ENCODE measurements around the gene FKBP14.

FKBP14 gene

GRCh38 chr7:29976673-29977415, 49.7 kb downstream of the FKBP14 start:
- Histone ChIP-seq H3K27me3 (no peaks in the 10 kb centered on the region), H3K4me3 (ENCODE audit: low read depth, low read length) (no peak overlapping the region), H3K36me3 (peaks cover 15% of the 10 kb centered on the region), H3K9me3 (no peaks in the 10 kb centered on the region), H3K4me1 (peaks cover 4% of the 10 kb centered on the region; the same call in 1 of the 2 replicates)
- TF ChIP-seq, protein P1, sequence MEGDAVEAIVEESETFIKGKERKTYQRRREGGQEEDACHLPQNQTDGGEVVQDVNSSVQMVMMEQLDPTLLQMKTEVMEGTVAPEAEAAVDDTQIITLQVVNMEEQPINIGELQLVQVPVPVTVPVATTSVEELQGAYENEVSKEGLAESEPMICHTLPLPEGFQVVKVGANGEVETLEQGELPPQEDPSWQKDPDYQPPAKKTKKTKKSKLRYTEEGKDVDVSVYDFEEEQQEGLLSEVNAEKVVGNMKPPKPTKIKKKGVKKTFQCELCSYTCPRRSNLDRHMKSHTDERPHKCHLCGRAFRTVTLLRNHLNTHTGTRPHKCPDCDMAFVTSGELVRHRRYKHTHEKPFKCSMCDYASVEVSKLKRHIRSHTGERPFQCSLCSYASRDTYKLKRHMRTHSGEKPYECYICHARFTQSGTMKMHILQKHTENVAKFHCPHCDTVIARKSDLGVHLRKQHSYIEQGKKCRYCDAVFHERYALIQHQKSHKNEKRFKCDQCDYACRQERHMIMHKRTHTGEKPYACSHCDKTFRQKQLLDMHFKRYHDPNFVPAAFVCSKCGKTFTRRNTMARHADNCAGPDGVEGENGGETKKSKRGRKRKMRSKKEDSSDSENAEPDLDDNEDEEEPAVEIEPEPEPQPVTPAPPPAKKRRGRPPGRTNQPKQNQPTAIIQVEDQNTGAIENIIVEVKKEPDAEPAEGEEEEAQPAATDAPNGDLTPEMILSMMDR (IDR thresholded peaks at IDR 0.05; ENCODE audit: low read depth, low read length) = no peak
- DNase-seq = no peak

- H3K4me1 ChIP-seq = peaks cover 4% of the 10 kb centered on the region; the same call in 1 of the 2 replicates
- no peaks in the 10 kb centered on the region; the same call in 1 of the 2 replicates for H3K9me3 ChIP-seq
- H3K36me3 ChIP-seq = peaks cover 15% of the 10 kb centered on the region
- TF ChIP-seq, protein P1 (IDR thresholded peaks at IDR 0.05; ENCODE audit: low read depth, low read length) = no peak
- H3K4me3 ChIP-seq (ENCODE audit: low read depth, low read length) = no peak overlapping the region
- no peak for DNase-seq
- no peaks in the 10 kb centered on the region for H3K27me3 ChIP-seq
Observed at GRCh38 chr7:29976266-29976665, 50.2 kb downstream of the FKBP14 start.

GRCh38 chr7:29975561-29975960, 50.9 kb downstream of the FKBP14 start:
- H3K36me3 ChIP-seq = peaks cover 20% of the 10 kb centered on the region
- no peak overlapping the region for H3K4me3 ChIP-seq (ENCODE audit: low read depth, low read length)
- DNase-seq = no peak
- no peaks in the 10 kb centered on the region for H3K27me3 ChIP-seq
- TF ChIP-seq, protein P1 (IDR thresholded peaks at IDR 0.05; ENCODE audit: low read depth, low read length) = no peak
- H3K9me3 ChIP-seq = no peaks in the 10 kb centered on the region; the same call in 1 of the 2 replicates
- H3K4me1 ChIP-seq = peaks cover 4% of the 10 kb centered on the region; the same call in 1 of the 2 replicates

DNA sequence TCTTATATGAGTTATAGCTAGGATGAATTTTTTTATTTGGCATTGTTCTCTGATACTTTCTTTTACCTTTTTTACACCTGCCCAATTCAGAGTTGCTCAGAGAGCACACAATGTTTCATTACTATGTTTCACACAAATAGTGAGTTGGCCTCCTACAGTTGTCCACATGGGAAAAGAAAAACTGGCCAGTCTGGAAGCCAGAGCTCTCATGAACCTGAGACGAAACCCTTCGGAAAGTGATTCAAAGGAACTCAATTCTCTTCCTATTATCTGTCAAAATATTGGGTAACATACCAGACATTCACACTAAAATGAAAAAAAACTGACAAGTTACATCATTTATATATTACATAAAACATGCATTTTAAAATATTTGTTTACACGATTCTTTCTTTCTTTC, 52.2 kb downstream of the FKBP14 start:
- Histone ChIP-seq H3K4me1 (peaks cover 4% of the 10 kb centered on the region; the same call in 1 of the 2 replicates), H3K4me3 (ENCODE audit: low read depth, low read length) (no peak overlapping the region), H3K9me3 (no peaks in the 10 kb centered on the region; the same call in 1 of the 2 replicates), H3K27me3 (no peaks in the 10 kb centered on the region), H3K36me3 (peaks cover 20% of the 10 kb centered on the region)
- DNase-seq = no peak
- TF ChIP-seq, protein P1 (IDR thresholded peaks at IDR 0.05; ENCODE audit: low read depth, low read length) = no peak

- Histone ChIP-seq H3K27me3 (no peaks in the 10 kb centered on the region), H3K9me3 (no peaks in the 10 kb centered on the region; the same call in 1 of the 2 replicates), H3K4me1 (peaks cover 4% of the 10 kb centered on the region; the same call in 1 of the 2 replicates), H3K4me3 (ENCODE audit: low read depth, low read length) (no peak overlapping the region), H3K36me3 (peaks cover 30% of the 10 kb centered on the region)
- no peak for DNase-seq
- TF ChIP-seq, protein P1 (IDR thresholded peaks at IDR 0.05; ENCODE audit: low read depth, low read length) = no peak
Observed at GRCh38 chr7:29972315-29972669, 54.2 kb downstream of the FKBP14 start.

Measured in BE2C (cell line).